IMR-90 (cell line): ENCODE results near the gene CYB5R4. TPM values are rescaled to one million over a fixed set of nuclear protein-coding genes. Genes with fewer than 3 reads are reported as not detected.

ENCODE experiments used
- ATAC-seq: fragments of 200-7000 bp; cut with Tn5 transposase; 2 replicates; pipeline ENCODE4 v1.9.1; 2020; ENCODE audit warnings: low read depth, mild to moderate bottlenecking, moderate library complexity
- BruUV-seq: library from RNA; stranded (reverse); fragments of 400-500 nt; replicated peaks from 2 replicates; lab custom pipeline; 2021; lab: Mats Ljungman, UMichigan
- CTCF ChIA-PET: fragments of 300-600 bp; formaldehyde crosslinking; extraction: SDS; loops from one replicate; lab custom pipeline; 2021; ENCODE audit warnings: antibody characterized with exemption; lab: Yijun Ruan, JAX
- POLR2A ChIA-PET: fragments of 300-600 bp; sonication (Branson Sonifier 250); formaldehyde crosslinking; loops from one replicate; lab custom pipeline; 2022; ENCODE audit warnings: antibody characterized with exemption; ENCODE audit not compliant: unreplicated experiment; lab: Charles Lee
- DNase-seq: peaks from one replicate; pipeline ENCODE4 v3.0.0; 2013
- H2AFZ ChIP-seq: replicated peaks from 2 replicates; pipeline ENCODE3; 2013; ENCODE audit warnings: low read length, mild to moderate bottlenecking; ENCODE audit not compliant: poor library complexity
- H2AK5ac ChIP-seq: 2 replicates; pipeline ENCODE4 v1.6.1; 2013; ENCODE audit warnings: low read depth, low read length, inconsistent platforms
- H2AK9ac ChIP-seq: replicated peaks from 2 replicates; pipeline ENCODE3; 2013; ENCODE audit warnings: mild to moderate bottlenecking, low read depth, low read length, moderate library complexity; ENCODE audit not compliant: poor library complexity
- H2BK120ac ChIP-seq: 2 replicates; pipeline ENCODE4 v1.6.1; 2013; ENCODE audit warnings: low read depth, low read length, inconsistent platforms
- H2BK15ac ChIP-seq: 3 replicates; pipeline ENCODE4 v1.6.1; 2013; ENCODE audit warnings: low read depth, low read length, inconsistent platforms
- H2BK20ac ChIP-seq: 2 replicates; pipeline ENCODE4 v1.6.1; 2013; ENCODE audit warnings: low read depth, mild to moderate bottlenecking, inconsistent platforms, low read length, moderate library complexity
- H2BK5ac ChIP-seq: 2 replicates; pipeline ENCODE4 v1.6.1; 2013; ENCODE audit warnings: mild to moderate bottlenecking, low read depth, low read length, inconsistent platforms; ENCODE audit not compliant: poor library complexity, severe bottlenecking
- H3K14ac ChIP-seq: replicated peaks from 2 replicates; pipeline ENCODE4 v1.6.1; 2013; ENCODE audit warnings: low read depth, low read length, inconsistent platforms
- H3K18ac ChIP-seq: 2 replicates; pipeline ENCODE4 v1.6.1; 2013; ENCODE audit warnings: low read depth, low read length, control low read depth
- H3K23ac ChIP-seq: 2 replicates; pipeline ENCODE4 v1.6.1; 2013; ENCODE audit warnings: low read depth, low read length, inconsistent platforms
- H3K27ac ChIP-seq: 2 replicates; pipeline ENCODE4 v1.5.1; 2013; ENCODE audit warnings: mild to moderate bottlenecking, control low read depth, low read length; ENCODE audit not compliant: insufficient read depth
- H3K27me3 ChIP-seq: 2 replicates; pipeline ENCODE4 v1.6.1; 2013; ENCODE audit warnings: low read length; ENCODE audit not compliant: control insufficient read depth, insufficient read depth
- H3K36me3 ChIP-seq: 2 replicates; pipeline ENCODE4 v1.6.1; 2013; ENCODE audit warnings: low read length, mixed read lengths; ENCODE audit not compliant: control insufficient read depth, insufficient read depth
- H3K4ac ChIP-seq: 2 replicates; pipeline ENCODE4 v1.6.1; 2013; ENCODE audit warnings: low read depth, low read length, inconsistent platforms
- H3K4me1 ChIP-seq: 2 replicates; pipeline ENCODE4 v1.6.1; 2013; ENCODE audit warnings: low read length, mixed read lengths; ENCODE audit not compliant: control insufficient read depth, insufficient read depth
- H3K4me2 ChIP-seq: 2 replicates; pipeline ENCODE4 v1.6.1; 2013; ENCODE audit warnings: low read depth, mild to moderate bottlenecking, control low read depth, low read length, moderate library complexity
- H3K4me3 ChIP-seq: 2 replicates; pipeline ENCODE4 v1.5.1; 2013; ENCODE audit warnings: low read depth, mild to moderate bottlenecking, control low read depth, low read length, moderate library complexity; ENCODE audit not compliant: insufficient read depth
- H3K56ac ChIP-seq: 2 replicates; pipeline ENCODE4 v1.6.1; 2013; ENCODE audit warnings: low read length, inconsistent platforms; ENCODE audit not compliant: insufficient read depth; ENCODE audit errors: extremely low read depth
- H3K79me1 ChIP-seq, 2 experiments: 2 replicates each; pipeline ENCODE4 v1.6.1; 2013; ENCODE audit warnings: low read length in 2 of 2, inconsistent platforms in 1 of 2, low read depth in 1 of 2
- H3K9ac ChIP-seq: 2 replicates; pipeline ENCODE4 v1.6.1; 2013; ENCODE audit warnings: low read depth, low read length, control low read depth
- H3K9me1 ChIP-seq: 2 replicates; pipeline ENCODE4 v1.6.1; 2013; ENCODE audit warnings: low read length, inconsistent platforms; ENCODE audit not compliant: insufficient read depth
- H3K9me3 ChIP-seq: 2 replicates; pipeline ENCODE4 v1.6.1; 2013; ENCODE audit warnings: low read length; ENCODE audit not compliant: control insufficient read depth, insufficient read depth
- H4K20me1 ChIP-seq: 2 replicates; pipeline ENCODE4 v1.6.1; 2013; ENCODE audit warnings: low read length, inconsistent platforms; ENCODE audit not compliant: insufficient read depth
- H4K5ac ChIP-seq: 2 replicates; pipeline ENCODE4 v1.6.1; 2013; ENCODE audit warnings: mild to moderate bottlenecking, low read depth, low read length, control low read depth
- H4K8ac ChIP-seq, 2 experiments: 2 replicates each; pipeline ENCODE4 v1.6.1; 2013; ENCODE audit warnings: low read depth in 2 of 2, low read length in 2 of 2, control low read depth in 1 of 2, inconsistent platforms in 1 of 2
- H4K91ac ChIP-seq: 2 replicates; pipeline ENCODE4 v1.6.1; 2013; ENCODE audit warnings: low read depth, low read length, inconsistent platforms; ENCODE audit not compliant: insufficient read depth
- RCOR1 ChIP-seq: IDR thresholded peaks from 2 replicates; pipeline ENCODE4 v1.6.1; 2012; ENCODE audit warnings: mild to moderate bottlenecking, low read length, improper control_type of control experiment; ENCODE audit not compliant: insufficient replicate concordance
- SMC3 ChIP-seq: fragments of 150-350 bp; IDR thresholded peaks from 2 replicates; pipeline ENCODE4 v1.6.1; 2016; ENCODE audit warnings: low read depth, mild to moderate bottlenecking, antibody characterized with exemption, low read length, moderate library complexity
- WGBS, 2 experiments: methylation state at CpG; one replicate each; pipeline versions ENCODE4 v1.1.5 to v1.1.7; 2013; ENCODE audit warnings: missing lambda C conversion rate in 2 of 2; ENCODE audit not compliant: insufficient read length in 1 of 2; ENCODE audit errors: extremely low coverage in 2 of 2; 5-methylcytosine and 5-hydroxymethylcytosine counted together
- dilution Hi-C: fragments of 300-500 bp; cut with HindIII; formaldehyde crosslinking; loops from one replicate; pipeline ENCODE4 v1.14.3; 2018; ENCODE audit warnings: low sequenced_read_pairs; ENCODE audit not compliant: unreplicated experiment
- in situ Hi-C: fragments of 300-500 bp; cut with MboI; formaldehyde crosslinking; loops from 3 replicates; pipeline ENCODE4 v1.14.3; 2019; ENCODE audit warnings: low sequenced_read_pairs, inconsistent platforms, mixed read lengths
- intact Hi-C: fragments of 100-400 bp; cut with micrococcal nuclease; formaldehyde crosslinking; loops from 2 replicates; pipeline ENCODE4 v1.10.0; 2022
- polyA plus RNA-seq, 3 experiments: library from polyadenylated mRNA; depleted of rRNA; stranded (reverse); fragments of >200 nt; gene quantifications; 2 replicates each; pipeline ENCODE4 v1.2.3, GENCODE V29; 2012; ENCODE audit warnings: low replicate concordance in 1 of 3
- total RNA-seq: library from RNA; depleted of rRNA; stranded (reverse); fragments of >200 nt; gene quantifications from 2 replicates; pipeline ENCODE4 v1.2.3, GENCODE V29; 2012
- TF ChIP-seq, protein P1 (sequence below): fragments of 150-350 bp; IDR thresholded peaks from 2 replicates; pipeline ENCODE4 v1.6.1; 2016; ENCODE audit warnings: low read depth, mild to moderate bottlenecking, low read length, moderate library complexity, borderline replicate concordance

Gene CYB5R4
- total and polyA plus RNA-seq, 2 of the 4 experiments (the other 2 are of a cell fraction), result 3.2 to 6.1 TPM

DNA sequence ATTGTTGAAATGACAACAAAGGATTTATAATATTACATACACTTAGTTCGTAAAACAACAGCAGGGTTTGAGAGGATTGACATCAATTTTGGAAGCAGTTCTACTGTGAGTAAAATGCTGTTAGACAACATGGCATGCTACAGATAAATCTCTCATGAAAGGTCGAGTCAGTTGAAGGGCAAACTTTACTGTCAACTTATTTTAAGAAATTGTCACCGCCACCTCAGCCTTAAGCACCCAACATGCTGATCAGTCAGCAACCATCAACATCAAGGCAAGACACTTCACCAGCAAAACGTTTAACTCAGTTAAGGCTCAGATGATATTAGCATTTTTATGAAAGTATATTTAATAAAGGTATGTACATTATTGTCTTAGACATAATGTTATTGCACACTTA, 31.0 kb downstream of the CYB5R4 start:
- H3K14ac ChIP-seq, result no peak overlapping the region
- no peak overlapping the region for H4K91ac ChIP-seq
- no peaks in the 10 kb centered on the region for H3K9me3 ChIP-seq
- no peaks in the 10 kb centered on the region for H3K9me1 ChIP-seq
- no peaks in the 10 kb centered on the region; the same call in 1 of the 2 replicates for H4K20me1 ChIP-seq
- H2AFZ ChIP-seq, result no peak overlapping the region
- H3K27me3 ChIP-seq, result no peaks in the 10 kb centered on the region
- H3K56ac ChIP-seq, result no peak overlapping the region
- H3K4me2 ChIP-seq, result no peak overlapping the region
- H2BK15ac ChIP-seq, result no peak overlapping the region
- ChIA-PET CTCF (interaction anchor here (0.9 kb wide), 1 partner anchor 331 kb away, joined by 4 read pairs; no protein-coding TSS in a partner anchor), POLR2A (no interaction called here)
- no peak for DNase-seq
- H2AK9ac ChIP-seq, result no peak overlapping the region
- H2AK5ac ChIP-seq, result no peak overlapping the region
- H4K8ac ChIP-seq, result no peak overlapping the region
- no TSS peak for BruUV-seq
- no CpG with 5 or more reads among the region's 4 CpGs for WGBS, 2 experiments
- no peak overlapping the region for H3K9ac ChIP-seq
- no peak overlapping the region for H3K27ac ChIP-seq
- no peak overlapping the region for H2BK20ac ChIP-seq
- H4K5ac ChIP-seq, result no peak overlapping the region
- no peaks in the 10 kb centered on the region for H3K4me1 ChIP-seq
- TF ChIP-seq SMC3 (no peak), RCOR1 (no peak)
- TF ChIP-seq, protein P1, sequence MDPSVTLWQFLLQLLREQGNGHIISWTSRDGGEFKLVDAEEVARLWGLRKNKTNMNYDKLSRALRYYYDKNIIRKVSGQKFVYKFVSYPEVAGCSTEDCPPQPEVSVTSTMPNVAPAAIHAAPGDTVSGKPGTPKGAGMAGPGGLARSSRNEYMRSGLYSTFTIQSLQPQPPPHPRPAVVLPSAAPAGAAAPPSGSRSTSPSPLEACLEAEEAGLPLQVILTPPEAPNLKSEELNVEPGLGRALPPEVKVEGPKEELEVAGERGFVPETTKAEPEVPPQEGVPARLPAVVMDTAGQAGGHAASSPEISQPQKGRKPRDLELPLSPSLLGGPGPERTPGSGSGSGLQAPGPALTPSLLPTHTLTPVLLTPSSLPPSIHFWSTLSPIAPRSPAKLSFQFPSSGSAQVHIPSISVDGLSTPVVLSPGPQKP, result no peak
- H3K36me3 ChIP-seq, result no peaks in the 10 kb centered on the region
- H3K4ac ChIP-seq, result no peak overlapping the region
- H2BK5ac ChIP-seq, result no peak overlapping the region
- H3K79me1 ChIP-seq, result peaks cover 7 to 12% of the 10 kb centered on the region in 2 experiments; a peak in 3 of 4 replicates
- dilution Hi-C loops (no loop called here), intact Hi-C loops (no loop called here), in situ Hi-C loops (loop anchor here (5.0 to 25.0 kb wide), 2 partner anchors 332 to 1422 kb away; no protein-coding TSS in a partner anchor)
- no peak overlapping the region for H2BK120ac ChIP-seq
- no peak for ATAC-seq
- H3K4me3 ChIP-seq, result no peak overlapping the region
- no peak overlapping the region for H3K18ac ChIP-seq
- H3K23ac ChIP-seq, result no peak overlapping the region
